ENCODE results near the gene GP9.

The GP9 gene

DNA sequence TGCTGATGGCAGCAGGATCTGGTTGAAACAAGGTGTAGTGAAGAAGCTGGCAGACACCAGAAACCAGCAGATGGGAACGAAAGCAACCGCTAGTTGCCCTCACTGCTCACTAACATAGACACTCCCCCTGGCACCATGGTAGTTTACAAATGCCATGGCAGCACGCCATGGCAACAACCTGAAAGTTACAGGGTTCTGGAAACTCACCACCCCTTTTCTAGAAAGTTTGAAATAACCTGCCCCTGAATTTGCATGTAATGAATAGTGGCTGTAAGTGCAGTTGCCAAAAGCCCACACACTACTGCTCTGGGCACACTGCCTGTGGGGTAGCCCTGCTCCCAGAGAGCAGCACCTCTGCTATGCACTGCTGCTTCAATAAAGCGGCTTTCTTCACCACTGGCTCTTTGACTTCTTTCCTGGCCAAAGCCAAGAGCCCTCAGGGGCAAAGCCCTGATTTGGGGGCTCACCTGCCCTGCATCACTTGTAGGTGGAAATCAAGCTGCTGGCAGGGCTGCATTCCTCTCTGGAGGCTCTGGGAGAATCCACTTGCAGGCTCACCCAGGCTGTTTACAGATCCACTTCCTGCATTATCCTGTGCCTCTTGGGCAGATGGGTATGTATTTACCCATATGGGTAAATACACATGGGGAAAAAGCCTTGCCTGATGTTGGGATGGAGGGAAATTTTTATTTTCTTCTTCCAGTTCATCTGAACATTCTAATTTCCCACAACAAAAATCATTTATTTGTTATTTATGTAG lies 2.0 kb upstream of the GP9 start:
- no peak overlapping the region for H3K4me3 ChIP-seq (ENCODE audit: low read depth, low read length)
- TF ChIP-seq, protein P1, sequence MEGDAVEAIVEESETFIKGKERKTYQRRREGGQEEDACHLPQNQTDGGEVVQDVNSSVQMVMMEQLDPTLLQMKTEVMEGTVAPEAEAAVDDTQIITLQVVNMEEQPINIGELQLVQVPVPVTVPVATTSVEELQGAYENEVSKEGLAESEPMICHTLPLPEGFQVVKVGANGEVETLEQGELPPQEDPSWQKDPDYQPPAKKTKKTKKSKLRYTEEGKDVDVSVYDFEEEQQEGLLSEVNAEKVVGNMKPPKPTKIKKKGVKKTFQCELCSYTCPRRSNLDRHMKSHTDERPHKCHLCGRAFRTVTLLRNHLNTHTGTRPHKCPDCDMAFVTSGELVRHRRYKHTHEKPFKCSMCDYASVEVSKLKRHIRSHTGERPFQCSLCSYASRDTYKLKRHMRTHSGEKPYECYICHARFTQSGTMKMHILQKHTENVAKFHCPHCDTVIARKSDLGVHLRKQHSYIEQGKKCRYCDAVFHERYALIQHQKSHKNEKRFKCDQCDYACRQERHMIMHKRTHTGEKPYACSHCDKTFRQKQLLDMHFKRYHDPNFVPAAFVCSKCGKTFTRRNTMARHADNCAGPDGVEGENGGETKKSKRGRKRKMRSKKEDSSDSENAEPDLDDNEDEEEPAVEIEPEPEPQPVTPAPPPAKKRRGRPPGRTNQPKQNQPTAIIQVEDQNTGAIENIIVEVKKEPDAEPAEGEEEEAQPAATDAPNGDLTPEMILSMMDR (IDR thresholded peaks at IDR 0.05; ENCODE audit: borderline replicate concordance, insufficient read depth, low read depth, low read length), result no peak

DNA sequence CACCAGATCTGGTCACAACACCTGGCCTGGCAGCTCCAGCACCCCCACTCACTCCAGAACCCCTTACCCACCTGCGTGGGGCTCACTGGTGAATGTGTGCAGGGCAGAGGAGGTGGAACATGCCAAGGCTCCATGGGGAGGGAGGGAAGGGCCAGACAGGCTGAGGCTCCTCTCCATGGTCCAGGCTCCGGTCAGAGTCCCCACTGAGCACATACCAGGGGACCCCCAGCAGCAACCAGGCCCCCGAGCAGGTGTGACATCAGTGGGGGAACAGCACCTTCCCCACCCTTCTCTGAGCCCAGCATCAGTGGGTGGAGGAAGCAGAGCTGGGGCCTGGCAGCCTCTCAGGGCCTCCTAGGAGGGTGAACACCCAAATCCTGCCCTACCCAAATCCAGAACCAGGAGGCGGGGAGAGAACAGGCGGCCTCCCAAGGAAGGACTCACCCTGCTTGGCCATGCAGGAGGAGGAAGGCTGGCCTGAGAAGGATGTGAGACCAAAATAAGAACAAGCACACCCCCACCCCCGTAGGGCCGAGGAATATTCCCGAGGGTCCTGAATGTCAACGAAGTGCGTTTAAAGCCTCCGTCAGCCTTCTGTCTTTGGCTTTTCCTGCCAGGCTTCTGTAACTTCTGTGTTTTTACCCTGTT lies 1.1 kb upstream of the GP9 start:
- H3K4me3 ChIP-seq (ENCODE audit: low read depth, low read length), result no peak overlapping the region
- TF ChIP-seq, protein P1 (IDR thresholded peaks at IDR 0.05; ENCODE audit: borderline replicate concordance, insufficient read depth, low read depth, low read length), result no peak

DNA sequence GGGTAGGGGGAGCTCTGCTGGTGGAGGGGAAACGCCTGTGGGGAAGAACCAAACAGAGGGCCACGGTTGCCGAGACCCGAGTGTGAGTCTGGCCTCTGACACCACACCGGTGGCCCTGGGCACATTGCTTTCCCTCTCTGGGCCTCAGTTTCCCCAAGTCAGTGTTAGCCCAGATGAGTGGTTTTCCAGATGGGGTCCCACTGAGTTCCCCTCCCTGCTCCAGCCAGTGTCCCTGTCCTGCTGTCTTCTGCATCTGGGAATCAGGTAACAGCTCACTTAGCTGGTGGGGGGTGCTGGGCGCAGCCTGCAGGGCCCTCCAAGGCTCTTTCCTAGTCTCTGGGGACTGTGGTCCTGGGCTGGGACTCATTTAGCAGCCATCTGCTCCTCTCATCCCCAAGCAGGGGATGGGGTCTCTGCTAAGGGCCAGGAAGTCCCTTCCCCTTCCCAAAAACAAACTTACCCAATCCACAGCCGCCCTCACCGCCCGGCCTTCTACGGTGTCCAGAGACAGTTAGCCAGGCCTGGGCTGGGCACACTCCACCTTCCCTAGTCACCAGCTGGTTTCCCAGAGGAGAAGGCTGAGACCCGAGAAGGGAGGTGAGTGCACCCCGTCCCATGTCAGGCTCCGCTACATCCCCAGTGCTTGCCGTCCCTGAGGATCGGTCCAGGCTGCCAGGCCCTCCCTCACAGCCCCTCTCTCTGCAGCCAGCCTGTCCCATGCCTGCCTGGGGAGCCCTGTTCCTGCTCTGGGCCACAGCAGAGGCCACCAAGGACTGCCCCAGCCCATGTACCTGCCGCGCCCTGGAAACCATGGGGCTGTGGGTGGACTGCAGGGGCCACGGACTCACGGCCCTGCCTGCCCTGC lies 676 bp downstream of the GP9 start:
- no peak overlapping the region for H3K4me3 ChIP-seq (ENCODE audit: low read depth, low read length)
- TF ChIP-seq, protein P1 (IDR thresholded peaks at IDR 0.05; ENCODE audit: borderline replicate concordance, insufficient read depth, low read depth, low read length), result no peak

DNA sequence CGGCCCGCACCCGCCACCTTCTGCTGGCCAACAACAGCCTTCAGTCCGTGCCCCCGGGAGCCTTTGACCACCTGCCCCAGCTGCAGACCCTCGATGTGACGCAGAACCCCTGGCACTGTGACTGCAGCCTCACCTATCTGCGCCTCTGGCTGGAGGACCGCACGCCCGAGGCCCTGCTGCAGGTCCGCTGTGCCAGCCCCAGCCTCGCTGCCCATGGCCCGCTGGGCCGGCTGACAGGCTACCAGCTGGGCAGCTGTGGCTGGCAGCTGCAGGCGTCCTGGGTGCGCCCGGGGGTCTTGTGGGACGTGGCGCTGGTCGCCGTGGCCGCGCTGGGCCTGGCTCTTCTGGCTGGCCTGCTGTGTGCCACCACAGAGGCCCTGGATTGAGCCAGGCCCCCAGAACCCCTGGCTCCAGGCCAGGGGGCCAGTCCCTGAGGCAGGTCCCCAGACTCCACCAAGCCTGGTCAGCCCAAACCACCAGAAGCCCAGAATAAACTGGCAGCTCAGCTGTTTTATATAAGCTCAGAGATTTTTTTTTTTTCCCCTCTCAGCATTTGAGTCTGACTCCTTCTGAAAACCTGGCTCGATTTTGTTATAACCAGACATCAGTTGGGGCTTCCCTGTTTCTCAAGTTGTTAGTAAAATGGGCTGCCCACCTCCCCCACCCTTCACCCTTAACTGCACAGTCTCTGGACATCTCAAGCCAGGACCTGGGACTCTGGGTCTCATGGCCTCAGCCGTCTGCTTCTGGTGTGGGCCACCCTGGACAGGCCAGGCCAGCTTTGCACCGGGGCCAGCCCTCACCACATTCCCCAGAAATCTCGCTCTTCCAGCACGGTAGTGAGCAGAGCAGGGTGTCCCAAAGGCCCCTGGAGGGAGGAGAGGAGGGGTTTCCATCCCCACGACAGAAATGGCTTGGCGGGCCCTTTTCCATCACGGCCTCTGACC lies 1.6 kb downstream of the GP9 start:
- H3K4me3 ChIP-seq (ENCODE audit: low read depth, low read length), result no peak overlapping the region
- TF ChIP-seq, protein P1 (IDR thresholded peaks at IDR 0.05; ENCODE audit: borderline replicate concordance, insufficient read depth, low read depth, low read length), result no peak

DNA sequence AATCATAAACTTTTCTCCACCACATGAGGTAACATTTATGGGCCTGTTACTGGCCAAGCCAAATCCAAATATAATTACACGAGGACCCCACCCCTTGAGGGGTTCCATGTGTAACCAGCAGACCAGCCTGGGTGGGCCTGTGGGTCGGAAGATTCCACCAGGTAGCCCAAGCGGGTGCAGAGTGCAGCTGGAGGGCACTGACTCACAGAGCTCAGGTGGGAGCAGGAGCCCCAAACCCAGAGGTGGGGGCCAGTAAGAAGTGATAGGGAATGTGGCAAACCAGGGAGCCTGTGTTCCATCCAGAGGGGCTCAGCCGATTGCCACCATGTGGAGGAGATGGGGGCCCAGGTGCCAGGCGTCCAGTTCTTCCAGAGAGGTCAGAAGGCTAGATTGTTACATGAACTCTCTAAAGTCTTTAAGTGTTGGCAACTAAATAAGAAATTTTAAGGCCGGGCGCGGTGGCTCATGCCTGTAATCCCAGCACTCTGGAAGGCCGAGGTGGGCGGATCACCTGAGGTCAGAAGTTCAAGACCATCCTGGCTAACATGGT lies 2.6 kb downstream of the GP9 start:
- TF ChIP-seq, protein P1 (IDR thresholded peaks at IDR 0.05; ENCODE audit: borderline replicate concordance, insufficient read depth, low read depth, low read length), result no peak
- no peak overlapping the region for H3K4me3 ChIP-seq (ENCODE audit: low read depth, low read length)

DNA sequence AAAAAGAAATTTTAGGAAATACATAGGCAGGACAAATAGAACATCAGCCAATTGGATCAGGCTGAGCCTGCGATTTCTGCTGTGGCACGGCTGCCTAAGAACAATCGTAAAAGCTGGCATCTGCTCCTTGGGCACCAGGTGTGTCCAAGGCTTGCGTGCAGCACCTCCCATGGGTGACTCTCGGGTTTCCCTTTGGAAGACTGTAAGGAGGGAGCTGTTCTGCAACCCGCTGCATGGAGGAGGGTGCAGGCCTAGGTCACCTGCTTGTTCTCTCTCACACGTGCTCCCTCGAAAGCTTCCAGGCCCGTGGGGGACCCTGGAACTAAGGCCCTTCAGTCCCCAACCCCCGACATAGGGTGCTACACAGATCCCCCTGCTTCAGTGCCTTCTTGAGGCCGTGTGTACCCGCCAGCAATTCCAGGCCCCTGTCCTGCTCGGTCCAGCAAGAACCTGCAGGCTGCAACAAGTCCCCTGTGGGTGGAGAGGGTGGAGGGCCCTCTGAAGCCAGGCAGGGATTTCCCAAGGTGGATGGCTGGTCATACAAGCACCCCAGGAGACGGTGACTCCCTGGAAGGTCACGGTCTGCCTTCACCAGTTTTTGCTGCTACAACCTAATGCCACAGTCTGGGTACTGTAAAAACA lies 3.4 kb downstream of the GP9 start:
- no peak overlapping the region for H3K4me3 ChIP-seq (ENCODE audit: low read depth, low read length)
- TF ChIP-seq, protein P1 (IDR thresholded peaks at IDR 0.05; ENCODE audit: borderline replicate concordance, insufficient read depth, low read depth, low read length), result no peak

All from GM12875 (cell line).